ENCODE results near the gene AMDHD2.
"Not testable (repeated sequence)": the region's sequence is repeated elsewhere in the genome, so short reads cannot be mapped to it uniquely, and the experiment has no call there.

The AMDHD2 gene, protein sequence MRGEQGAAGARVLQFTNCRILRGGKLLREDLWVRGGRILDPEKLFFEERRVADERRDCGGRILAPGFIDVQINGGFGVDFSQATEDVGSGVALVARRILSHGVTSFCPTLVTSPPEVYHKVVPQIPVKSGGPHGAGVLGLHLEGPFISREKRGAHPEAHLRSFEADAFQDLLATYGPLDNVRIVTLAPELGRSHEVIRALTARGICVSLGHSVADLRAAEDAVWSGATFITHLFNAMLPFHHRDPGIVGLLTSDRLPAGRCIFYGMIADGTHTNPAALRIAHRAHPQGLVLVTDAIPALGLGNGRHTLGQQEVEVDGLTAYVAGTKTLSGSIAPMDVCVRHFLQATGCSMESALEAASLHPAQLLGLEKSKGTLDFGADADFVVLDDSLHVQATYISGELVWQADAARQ

DNA sequence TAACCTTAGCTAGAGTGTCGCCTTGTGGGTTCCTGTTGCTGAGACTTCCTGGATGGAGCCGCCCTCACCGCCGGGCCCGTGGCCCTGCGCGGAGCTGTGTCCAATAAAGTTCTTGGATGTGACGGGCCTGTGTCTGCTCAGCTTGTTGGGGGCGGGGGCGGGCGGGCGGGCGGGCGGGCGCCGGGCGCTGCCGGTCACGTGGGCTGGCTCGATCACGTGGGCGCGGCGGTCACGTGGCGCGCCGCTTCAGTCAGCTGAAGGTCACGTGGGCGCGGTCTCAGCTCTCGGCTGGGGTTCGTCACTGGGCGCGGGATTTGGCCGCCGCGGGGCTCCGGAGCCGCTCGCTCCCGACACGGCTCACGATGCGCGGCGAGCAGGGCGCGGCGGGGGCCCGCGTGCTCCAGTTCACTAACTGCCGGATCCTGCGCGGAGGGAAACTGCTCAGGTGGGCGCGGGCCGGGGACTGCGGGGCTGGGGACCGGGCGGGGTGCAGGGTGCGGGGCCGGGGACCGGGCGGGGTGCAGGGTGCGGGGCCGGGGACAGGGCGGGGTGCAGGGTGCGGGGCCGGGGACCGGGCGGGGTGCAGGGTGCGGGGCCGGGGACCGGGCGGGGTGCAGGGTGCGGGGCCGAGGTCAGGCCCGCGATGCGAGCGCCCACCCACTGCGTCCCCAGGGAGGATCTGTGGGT is at the start of gene AMDHD2:
Gene AMDHD2 (plus strand): TSS at position 275 of the 687 bp plus-strand sequence. CDS start 88 bp downstream, at position 363.
- peak; percentile 90 for DNase-seq

DNA sequence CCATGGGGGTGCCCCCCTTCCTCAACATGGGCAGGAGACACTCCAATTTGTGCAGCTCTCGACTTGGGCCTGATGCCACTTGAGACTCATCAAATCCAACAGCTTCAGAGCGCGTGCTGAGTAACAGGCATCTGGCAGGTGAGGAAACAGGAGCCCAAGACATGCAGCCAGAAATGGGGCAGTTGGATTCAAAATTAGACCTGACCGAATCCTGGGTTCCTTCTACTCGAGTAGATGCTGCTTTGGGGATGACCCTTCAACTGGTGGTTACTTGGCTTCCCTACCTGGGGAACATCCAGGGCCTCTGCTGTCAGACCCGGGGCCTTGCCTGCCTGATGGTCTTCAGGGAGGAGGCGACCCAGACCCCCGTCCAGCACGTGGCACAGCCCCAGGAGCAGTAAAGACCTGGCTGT is 49.6 kb upstream of the AMDHD2 start:
- no peak for DNase-seq

DNA sequence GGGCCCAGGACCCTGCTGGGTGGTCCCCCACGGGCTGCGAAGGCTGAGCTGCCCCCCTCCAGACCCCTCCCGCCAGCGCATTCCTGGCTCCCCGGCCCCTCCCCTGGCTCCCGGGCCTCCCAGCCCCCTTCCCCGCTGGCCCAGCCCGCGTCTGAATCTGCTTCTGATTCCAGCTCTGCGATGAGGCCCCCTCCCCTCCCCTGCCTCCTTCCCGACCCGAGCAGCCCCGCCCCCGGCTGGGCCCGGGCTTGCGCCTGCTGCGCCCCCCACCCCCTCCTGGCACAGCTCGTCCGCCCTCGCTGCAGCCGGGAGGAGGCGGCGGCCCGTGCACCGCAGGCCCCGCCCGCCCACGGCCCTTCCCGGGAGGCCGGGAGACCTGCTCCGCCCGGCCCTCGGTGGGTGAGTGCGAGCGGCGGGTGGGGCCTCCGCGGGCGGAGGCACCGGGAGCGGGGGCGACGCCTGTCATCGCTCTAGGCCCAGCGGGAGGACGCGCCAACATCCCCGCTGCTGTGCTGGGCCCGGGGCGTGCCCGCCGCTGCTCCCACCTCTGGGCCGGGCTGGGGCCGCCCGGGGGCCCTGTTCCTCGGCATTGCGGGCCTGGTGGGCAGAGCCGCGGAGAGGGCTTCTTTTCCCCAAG is 49.0 kb upstream of the AMDHD2 start, which contains the start of gene NTN3:
Gene NTN3 (plus strand): TSS at position 282 of the 637 bp plus-strand sequence. CDS start 405 bp downstream, outside the sequence.
- DNase-seq, result no peak

DNA sequence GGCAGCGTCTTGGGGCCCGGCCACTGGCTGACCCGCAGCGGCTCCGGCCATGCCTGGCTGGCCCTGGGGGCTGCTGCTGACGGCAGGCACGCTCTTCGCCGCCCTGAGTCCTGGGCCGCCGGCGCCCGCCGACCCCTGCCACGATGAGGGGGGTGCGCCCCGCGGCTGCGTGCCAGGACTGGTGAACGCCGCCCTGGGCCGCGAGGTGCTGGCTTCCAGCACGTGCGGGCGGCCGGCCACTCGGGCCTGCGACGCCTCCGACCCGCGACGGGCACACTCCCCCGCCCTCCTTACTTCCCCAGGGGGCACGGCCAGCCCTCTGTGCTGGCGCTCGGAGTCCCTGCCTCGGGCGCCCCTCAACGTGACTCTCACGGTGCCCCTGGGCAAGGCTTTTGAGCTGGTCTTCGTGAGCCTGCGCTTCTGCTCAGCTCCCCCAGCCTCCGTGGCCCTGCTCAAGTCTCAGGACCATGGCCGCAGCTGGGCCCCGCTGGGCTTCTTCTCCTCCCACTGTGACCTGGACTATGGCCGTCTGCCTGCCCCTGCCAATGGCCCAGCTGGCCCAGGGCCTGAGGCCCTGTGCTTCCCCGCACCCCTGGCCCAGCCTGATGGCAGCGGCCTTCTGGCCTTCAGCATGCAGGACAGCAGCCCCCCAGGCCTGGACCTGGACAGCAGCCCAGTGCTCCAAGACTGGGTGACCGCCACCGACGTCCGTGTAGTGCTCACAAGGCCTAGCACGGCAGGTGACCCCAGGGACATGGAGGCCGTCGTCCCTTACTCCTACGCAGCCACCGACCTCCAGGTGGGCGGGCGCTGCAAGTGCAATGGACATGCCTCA is 48.3 kb upstream of the AMDHD2 start:
- DNase-seq, result no peak

DNA sequence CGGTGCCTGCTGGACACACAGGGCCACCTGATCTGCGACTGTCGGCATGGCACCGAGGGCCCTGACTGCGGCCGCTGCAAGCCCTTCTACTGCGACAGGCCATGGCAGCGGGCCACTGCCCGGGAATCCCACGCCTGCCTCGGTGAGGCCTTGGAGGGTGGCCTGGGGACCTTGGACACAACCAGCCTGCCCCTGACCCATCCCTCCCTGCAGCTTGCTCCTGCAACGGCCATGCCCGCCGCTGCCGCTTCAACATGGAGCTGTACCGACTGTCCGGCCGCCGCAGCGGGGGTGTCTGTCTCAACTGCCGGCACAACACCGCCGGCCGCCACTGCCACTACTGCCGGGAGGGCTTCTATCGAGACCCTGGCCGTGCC is 47.7 kb upstream of the AMDHD2 start:
- no peak for DNase-seq

DNA sequence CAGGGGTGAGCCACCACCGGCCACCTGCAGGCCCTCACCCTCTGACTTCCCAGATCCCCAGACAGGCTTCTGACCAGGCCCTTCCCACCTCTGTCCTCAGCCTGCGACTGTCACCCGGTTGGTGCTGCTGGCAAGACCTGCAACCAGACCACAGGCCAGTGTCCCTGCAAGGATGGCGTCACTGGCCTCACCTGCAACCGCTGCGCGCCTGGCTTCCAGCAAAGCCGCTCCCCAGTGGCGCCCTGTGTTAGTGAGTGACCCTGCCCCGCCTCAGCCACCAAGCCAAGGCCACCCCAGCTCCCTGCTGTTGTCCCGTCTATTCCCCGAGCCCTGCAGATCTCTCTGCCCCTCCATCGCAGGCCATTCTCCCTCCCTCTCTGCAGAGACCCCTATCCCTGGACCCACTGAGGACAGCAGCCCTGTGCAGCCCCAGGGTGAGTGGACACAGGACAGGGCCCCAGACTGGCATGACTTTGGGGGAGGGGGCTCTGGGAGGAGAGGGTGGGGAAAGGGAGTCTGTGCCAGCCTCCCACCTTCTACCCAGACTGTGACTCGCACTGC is 47.2 kb upstream of the AMDHD2 start:
- DNase-seq, result no peak

DNA sequence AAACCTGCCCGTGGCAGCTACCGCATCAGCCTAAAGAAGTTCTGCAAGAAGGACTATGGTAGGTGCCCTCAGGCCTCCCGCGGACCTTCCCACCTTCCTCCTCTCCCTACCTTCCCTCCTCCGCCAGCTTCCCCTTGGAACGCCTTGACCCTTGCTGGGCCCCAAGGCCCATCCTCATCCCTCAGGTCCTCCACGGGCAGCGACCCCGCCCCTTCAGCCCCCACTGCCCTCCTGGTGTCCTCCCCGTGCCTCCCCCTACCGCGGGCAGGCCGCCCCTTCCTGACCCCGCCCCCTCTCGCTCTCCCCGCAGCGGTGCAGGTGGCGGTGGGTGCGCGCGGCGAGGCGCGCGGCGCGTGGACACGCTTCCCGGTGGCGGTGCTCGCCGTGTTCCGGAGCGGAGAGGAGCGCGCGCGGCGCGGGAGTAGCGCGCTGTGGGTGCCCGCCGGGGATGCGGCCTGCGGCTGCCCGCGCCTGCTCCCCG is 46.7 kb upstream of the AMDHD2 start:
- peak; percentile 73 for DNase-seq

DNA sequence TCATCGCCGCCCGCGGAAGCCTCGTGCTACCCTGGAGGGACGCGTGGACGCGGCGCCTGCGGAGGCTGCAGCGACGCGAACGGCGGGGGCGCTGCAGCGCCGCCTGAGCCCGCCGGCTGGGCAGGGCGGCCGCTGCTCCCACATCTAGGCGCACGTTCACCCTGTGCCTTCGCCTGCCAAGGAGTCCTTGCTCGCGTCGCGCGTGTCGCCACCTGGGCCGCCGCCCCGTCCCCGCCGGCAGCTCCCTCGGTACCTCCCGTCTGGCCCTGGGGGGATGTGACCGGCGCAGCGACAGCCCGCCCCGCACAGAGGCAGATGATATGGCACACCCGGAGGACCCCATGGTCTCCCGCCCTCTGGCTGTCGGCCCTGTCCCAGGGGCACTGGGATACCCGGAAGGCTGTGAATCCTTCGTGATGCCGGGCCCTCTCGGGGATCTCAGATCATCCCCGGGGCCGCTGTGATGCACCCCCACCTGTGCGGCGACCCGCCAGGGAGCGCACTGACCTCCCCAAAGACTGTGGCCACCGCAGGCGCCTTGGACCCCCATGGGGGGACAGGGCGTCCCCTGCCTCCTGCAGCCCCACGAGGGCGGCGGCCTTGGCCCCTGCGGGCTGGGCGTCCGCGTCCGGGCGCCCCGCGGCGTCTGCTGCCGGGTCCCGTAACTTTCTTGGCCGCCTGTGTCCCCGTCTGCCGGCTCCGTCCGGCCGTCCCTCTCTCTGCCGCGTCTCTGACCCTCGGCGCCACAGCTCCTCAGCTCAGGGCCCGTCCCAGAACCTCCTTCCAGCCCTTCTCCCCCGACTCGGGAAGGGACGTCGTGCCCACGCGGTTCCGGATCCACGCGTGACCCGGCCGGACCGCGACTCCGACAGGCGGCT is 45.9 kb upstream of the AMDHD2 start:
- DNase-seq, result peak; percentile 86

DNA sequence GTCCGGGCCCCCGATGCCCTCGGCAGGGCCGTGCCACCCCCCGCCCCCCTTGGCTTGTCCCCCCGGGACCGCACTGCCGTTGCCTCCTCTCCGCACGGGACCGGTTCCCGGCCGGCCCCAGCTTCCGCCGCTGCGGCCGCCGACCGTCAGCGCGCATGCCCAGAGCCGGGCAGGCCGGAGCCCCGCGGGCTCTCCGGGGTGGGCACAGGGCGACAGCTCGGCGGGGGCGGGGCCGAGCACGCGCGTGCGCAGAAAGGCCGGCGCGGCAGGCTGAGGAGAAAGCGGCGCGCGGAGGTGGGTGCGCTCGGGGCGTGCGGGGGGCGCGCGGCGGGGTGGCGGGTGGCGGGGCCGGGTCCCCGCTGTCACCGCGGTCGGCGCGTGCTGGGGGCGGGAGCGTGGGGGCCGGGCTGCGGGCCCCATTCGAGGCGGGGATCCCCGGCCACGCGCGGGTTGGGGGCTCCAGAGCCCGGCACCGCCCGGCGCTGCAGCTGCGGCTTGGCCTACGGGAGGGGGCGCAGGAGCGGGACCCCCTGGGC is 45.2 kb upstream of the AMDHD2 start, which contains the start of gene TBC1D24:
Gene TBC1D24 (plus strand): TSS at position 251 of the 536 bp plus-strand sequence. CDS start 21,022 bp downstream, outside the sequence.
- peak; percentile 93 for DNase-seq

DNA sequence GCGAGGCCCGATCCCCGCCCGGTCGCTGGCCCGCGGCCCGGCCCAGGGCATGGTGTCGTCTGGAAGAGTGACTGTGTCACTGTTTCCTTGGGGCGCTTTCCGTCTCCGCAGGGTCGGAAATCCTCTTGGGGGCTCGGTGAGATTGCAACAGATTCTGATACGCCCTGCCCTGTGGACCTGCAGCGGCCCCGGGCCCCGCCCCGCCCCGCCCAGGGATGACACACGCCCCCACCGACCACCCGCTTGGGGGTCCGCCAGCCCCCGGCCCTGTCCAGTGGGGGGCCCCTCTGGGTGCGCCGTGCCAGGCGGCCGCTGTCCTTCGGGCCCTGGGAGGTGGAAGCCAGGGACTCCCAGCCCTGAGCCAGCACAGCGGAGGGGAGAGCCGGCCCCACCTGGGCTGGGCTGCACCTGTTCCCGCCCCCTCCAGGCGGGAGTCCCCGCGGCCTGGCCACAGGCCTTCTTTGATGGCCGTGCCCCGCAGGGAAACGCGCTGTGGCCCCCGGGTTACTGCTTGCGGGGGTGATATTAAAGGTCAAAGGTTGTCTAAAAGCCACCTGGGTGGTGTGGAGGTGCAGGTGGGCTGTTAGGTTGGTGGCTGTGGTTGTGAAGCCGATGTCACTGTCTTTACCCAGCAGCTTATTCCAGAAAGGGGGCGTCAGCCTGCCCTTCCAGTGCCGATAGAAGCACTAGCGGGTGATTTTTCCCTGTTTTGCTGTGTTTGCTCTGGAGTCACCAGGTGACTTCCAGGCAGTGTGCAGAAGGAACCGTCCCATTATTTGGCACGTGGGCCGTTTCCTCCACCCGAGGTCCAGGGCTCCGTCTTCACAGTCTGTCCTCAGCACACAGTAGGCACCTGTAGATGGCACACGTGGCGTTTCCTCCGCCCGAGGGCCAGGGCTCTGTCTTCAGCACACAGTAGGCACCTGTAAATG is 44.5 kb upstream of the AMDHD2 start:
- DNase-seq, result peak; percentile 80

DNA sequence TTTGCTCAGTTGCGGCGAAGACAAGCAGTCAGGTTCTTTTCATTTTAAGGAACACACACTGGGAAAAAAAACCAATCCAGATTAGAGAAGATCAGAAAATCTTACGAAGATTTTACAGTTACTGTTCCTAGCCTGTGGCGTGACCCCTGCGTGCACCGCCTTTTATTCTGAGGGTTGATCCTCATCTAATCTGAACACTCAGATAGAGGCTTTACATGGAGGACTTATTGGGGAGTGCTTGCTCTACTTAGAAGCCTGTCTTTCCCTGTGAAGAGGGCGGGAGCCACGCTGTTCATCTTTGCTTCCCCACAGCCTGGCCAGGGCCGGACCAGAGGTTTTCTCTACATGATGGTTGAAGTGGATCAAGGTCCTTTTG is 43.8 kb upstream of the AMDHD2 start:
- no peak for DNase-seq

DNA sequence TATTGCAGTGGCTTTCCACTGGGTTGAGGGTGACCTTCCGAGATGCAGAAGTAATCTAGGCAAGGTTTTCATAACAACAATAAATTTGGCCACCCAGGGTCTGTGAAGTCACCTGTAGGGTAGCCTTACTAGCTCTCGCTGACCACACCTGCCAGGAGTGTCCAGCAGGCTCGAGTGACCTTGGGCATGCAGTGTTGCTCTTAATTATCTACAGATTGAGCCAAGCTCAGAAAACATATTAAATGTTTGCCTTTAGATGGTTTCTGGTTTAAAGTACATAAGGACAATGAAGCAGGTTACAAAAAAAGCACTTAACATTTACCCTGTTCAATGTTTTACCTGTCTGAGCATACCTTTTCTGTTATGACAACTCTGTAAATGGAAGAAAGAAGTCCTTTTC is 43.4 kb upstream of the AMDHD2 start:
- DNase-seq, result no peak

DNA sequence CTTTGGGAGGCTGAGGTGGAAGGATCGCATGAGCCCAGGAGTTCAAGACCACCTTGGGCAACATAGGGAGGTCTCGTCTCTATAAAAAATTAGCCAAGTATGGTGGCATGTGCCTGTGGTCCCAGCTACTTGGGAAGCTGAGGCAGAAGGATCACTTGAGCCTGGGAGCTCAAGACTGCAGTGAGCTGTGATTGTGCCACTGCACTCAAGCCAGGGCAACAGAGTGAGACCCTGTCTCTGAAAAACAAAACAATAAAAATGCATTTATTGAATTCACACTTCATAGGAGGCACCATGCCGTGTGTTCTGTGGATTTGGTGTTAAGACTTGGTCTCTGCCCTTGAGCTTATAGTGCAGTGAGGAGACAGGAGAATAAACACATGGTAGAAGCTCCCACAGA is 42.8 kb upstream of the AMDHD2 start:
- DNase-seq, result no peak

DNA sequence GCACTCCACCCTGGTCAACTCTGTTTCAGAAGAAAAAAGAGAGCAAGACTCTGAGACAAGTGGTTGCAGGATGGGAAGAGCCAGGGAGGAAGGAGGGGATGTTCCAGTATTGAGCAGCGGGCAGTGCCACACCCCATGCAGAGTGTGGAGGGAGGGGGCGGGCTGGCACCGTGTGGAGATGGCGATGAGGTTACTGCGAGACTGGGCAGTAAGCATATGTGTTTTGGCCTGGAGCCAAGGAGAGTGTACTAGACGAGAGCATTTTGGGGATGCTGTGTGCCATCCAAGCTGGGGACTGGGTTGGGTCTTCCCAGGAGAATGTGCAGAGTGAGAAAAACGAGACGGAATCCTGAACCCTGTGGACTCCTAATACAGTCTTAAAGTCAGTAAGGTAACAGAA is 41.9 kb upstream of the AMDHD2 start:
- no peak for DNase-seq

DNA sequence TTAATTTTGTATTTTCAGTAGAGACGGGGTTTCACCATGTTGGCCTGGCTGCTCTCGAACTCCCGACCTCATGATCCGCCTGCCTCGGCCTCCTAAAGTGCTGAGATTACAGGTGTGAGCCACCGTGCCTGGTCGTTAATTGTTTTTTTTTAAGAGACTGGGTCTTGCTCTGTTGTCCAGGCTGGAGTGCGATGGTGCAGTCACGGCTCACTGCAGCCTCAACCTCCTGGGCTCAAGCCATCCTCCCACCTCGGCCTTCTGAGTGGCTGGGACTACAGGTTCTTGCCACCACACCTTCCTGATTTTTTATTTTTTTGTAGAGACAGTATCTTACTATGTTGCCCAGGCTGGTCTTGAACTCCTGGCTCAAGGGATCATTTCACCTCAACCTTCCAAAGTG is 40.2 kb upstream of the AMDHD2 start:
- DNase-seq, result not testable (repeated sequence)

DNA sequence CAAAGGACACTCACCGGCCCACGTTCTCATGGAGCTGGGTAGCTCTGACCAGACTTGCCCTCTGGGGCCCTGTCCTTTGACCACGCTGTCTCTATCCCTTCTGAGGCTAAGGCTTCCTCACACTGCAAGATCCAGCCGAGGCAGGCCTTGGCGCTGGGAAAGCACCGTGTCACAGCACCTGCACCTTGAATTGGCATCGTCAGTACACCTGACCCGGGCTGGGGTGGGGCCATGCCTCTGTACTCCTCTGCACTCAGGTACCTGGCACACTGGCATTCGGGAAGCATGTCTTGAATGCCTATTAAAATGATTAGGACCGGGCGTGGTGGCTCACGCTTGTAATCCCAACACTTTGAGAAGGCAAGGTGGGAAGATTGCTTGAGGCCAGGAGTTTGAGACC is 39.2 kb upstream of the AMDHD2 start:
- no peak for DNase-seq

DNA sequence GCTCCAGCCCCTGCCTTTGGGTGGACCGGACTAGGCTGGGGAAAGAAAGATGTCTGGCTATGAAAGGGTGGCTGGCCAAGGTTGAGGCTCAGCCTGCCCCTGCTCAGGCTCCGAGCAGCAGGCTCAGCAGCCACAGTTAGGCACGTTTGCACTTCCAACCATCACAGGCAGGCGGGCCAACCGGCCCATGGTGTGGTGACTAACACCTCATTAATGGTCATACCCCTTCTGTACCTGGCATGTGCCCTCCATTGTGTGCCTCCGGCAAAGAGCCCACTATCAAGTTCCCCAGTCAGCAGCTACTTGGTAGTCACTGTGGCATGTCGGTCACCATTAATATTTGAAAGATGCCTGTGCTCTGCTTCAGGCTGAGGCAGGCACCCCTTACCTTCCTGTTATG is 38.5 kb upstream of the AMDHD2 start:
- DNase-seq, result no peak

DNA sequence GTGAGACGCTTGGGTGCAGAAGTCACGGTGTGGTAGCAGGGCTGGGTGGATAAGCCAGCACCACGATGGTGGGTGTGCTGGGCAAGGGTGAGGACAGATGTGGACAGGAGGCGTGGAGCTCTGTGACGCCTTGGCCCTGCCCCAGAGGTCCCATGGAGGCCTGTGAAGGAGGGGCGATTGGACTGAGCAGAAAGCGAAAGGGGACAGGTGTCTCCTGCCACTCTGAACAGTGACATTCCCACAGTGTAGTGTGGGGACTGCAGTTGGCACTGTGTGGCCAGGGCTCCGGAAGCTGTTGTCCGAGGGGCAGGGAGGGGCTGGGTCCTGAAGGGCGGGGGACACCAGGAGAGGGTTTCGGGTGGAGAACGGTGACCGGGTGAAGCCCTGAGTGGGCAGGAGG is 37.9 kb upstream of the AMDHD2 start:
- no peak for DNase-seq

DNA sequence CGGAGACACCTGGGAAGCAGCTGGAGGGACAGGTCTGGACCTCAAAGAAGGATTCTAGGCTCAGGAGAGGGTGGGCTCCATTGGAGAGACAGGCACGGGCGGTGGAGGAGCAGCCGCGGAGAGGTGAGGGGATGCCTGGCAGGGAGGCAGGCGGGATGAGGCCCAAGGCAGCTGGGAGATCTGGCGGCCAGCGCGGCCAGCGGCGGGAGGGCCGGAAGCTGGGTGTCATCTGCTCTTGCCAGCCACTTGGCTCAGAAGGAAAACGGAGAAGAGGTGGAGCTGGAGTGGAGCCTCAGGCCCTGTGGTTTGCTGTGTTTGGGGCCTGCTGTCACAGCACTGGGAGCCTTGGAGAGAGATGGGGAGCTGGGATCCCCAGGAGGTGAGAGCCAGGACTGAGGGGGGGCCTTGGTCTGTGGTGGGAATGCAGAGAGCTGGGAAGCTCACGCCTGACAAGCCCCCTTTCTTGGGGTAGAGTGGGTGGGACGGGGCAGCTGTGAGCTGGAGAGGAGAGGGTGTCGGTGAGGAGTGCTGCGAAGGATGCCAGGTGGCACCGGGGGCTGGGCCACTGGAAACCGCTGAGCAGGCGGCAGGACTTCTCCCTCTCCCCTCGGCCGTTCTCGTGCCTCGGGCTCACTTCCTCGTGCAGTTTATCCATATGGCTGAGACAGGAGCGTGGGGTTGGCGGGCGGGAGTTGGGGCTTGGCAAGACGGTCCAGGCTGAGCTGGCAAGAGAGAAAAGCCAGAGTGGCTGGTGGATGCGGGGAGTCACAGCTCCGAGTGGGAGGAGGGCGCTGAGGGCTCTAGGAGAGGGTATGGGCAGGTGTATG is 37.2 kb upstream of the AMDHD2 start:
- no peak for DNase-seq

Measured in activated CD8-positive, alpha-beta memory T cell treated with anti-CD3 and anti-CD28 coated beads for 24 hours (primary cell).